Hepatocyte (in vitro differentiated cells): Measurements from ENCODE around the gene METTL13.

Experiments
- EZH2 ChIP-seq: fragments of 200-600 bp; sonication (generic); IDR thresholded peaks from 2 replicates; pipeline ENCODE4 v1.6.1; 2016; ENCODE audit warnings: antibody characterized with exemption, mild to moderate bottlenecking, borderline replicate concordance
- EZH2phosphoT487 ChIP-seq: fragments of 200-600 bp; sonication (generic); IDR thresholded peaks from one replicate; pipeline ENCODE4 v1.6.1; 2018; ENCODE audit warnings: antibody characterized with exemption, mild to moderate bottlenecking, low read depth, moderate library complexity; ENCODE audit not compliant: unreplicated experiment, severe bottlenecking
- TF ChIP-seq, protein P1 (sequence below): fragments of 200-600 bp; sonication (generic); IDR thresholded peaks from 2 replicates; pipeline ENCODE4 v1.5.1; 2016; ENCODE audit warnings: antibody characterized with exemption, mild to moderate bottlenecking; ENCODE audit not compliant: poor library complexity

GRCh38 chr1:171756856-171757255 is 24.6 kb upstream of the METTL13 start:
- TF ChIP-seq, protein P1, sequence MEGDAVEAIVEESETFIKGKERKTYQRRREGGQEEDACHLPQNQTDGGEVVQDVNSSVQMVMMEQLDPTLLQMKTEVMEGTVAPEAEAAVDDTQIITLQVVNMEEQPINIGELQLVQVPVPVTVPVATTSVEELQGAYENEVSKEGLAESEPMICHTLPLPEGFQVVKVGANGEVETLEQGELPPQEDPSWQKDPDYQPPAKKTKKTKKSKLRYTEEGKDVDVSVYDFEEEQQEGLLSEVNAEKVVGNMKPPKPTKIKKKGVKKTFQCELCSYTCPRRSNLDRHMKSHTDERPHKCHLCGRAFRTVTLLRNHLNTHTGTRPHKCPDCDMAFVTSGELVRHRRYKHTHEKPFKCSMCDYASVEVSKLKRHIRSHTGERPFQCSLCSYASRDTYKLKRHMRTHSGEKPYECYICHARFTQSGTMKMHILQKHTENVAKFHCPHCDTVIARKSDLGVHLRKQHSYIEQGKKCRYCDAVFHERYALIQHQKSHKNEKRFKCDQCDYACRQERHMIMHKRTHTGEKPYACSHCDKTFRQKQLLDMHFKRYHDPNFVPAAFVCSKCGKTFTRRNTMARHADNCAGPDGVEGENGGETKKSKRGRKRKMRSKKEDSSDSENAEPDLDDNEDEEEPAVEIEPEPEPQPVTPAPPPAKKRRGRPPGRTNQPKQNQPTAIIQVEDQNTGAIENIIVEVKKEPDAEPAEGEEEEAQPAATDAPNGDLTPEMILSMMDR, result no peak
- no peak for TF ChIP-seq EZH2phosphoT487
- no peak for TF ChIP-seq EZH2
